ENCODE results near the gene NUAK2. TPM values are rescaled to one million over a fixed set of nuclear protein-coding genes. Genes with fewer than 3 reads are reported as not detected.

NUAK2 gene
- total and polyA plus RNA-seq, 2 of the 8 experiments (the other 6 are each of a cell fraction or from before 2014, with no cell fraction given) = 9.4 to 12.9 TPM

DNA sequence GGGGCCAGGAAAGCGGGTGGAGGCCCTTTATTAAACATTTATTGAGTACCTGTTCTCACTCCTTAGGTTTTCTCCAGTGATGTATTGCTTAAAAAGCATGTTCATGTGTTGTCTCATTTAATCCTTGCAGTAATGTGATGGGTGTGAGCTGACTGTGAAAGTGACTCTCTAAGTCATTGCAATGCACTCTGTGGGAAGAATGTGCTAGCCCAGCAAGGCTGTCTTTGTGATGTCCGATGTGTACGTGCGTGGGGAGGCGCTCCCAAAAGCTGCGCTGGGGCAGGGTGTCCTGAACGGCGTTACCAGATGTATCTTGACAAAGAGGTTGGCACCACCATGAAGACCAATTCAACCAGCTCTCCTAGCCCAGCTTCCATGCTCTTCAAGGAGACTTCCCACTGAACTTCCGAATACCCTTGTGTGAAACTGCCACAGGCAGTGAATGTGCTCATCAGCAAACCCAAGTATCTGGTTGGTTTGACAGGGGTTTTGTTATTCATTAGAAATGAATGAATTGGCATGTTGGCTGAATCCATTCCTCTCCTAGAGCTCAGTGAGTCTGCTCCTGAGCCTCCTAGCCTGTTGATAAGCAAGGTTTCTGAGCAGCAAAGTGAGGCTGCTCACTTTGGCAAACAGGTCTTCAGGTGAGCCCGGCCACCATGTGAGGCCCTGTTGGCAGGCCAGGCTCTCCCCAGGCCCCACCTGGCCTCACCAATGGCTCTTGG is 28.0 kb downstream of the NUAK2 start:
- H3K9ac ChIP-seq (replicated peaks in 1 of 4; ENCODE audit: extremely low read depth in 1 of 4, low read depth in 3 of 4, low read length in 3 of 4) = peak overlapping the region in 3 of 4 experiments; percentile 58 to 69 (median 61); a peak in 3 of 7 replicates
- H2BK5ac ChIP-seq (ENCODE audit: low read depth, low read length) = peak overlapping the region; percentile 99
- H3K18ac ChIP-seq (ENCODE audit: extremely low read depth, low read length) = peak overlapping the region; percentile 98
- H2BK15ac ChIP-seq (ENCODE audit: low read length) = peak overlapping the region; percentile 98
- no peaks in the 10 kb centered on the region for H3K79me1 ChIP-seq (ENCODE audit: low read depth, low read length)
- H3K27me3 ChIP-seq (replicated peaks in 1 of 4; ENCODE audit: control insufficient read depth in 3 of 4, extremely low read depth in 1 of 4, insufficient read depth in 3 of 4, low read length in 3 of 4) = no peaks in the 10 kb centered on the region; a peak in 1 of 7 replicates
- TF ChIP-seq POLR2A (IDR thresholded peaks at IDR 0.05; ENCODE audit: control extremely low read depth in 1 of 2, low read depth in 2 of 2, low read length in 2 of 2) (peak in 1 of 2 experiments; percentile 3; a peak in 2 of 3 replicates), NANOG (IDR thresholded peaks at IDR 0.05; ENCODE audit: insufficient read depth, low read depth, low read length, poor library complexity, severe bottlenecking) (no peak)
- TF ChIP-seq, protein P1, sequence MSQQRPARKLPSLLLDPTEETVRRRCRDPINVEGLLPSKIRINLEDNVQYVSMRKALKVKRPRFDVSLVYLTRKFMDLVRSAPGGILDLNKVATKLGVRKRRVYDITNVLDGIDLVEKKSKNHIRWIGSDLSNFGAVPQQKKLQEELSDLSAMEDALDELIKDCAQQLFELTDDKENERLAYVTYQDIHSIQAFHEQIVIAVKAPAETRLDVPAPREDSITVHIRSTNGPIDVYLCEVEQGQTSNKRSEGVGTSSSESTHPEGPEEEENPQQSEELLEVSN (IDR thresholded peaks at IDR 0.05) = 0 out of 2 replicates have a peak, but pooled peaks have one; percentile 5
- H2AFZ ChIP-seq (ENCODE audit: low read length) = no peak overlapping the region
- peak overlapping the region; percentile 72 for H3K4ac ChIP-seq (replicated peaks; ENCODE audit: insufficient read length, low read depth, low read length)
- peak overlapping the region; percentile 2 to 56; a peak in 1 of 4 replicates for H3K4me2 ChIP-seq (ENCODE audit: insufficient read depth in 1 of 2, low read depth in 2 of 2, low read length in 2 of 2)
- FAIRE-seq = no peak
- no peak overlapping the region for H3K4me3 ChIP-seq (ENCODE audit: extremely low read depth in 1 of 4, insufficient read depth in 2 of 4, low read depth in 3 of 4, low read length in 4 of 4)
- H3K14ac ChIP-seq (ENCODE audit: insufficient read length) = peak overlapping the region; percentile 90
- no peaks in the 10 kb centered on the region for H3K79me2 ChIP-seq (ENCODE audit: control insufficient read depth in 1 of 2, insufficient read depth in 2 of 2, low read length in 2 of 2)
- no peak for DNase-seq (ENCODE audit: low read depth in 1 of 2, low spot score in 2 of 2)
- H4K5ac ChIP-seq (ENCODE audit: insufficient read length, low read depth, low read length) = peak overlapping the region; percentile 61
- H2AK5ac ChIP-seq (ENCODE audit: low read depth, low read length) = peak overlapping the region; percentile 99
- CTCF ChIA-PET (ENCODE audit: partially characterized antibody) = interaction anchor here (1.2 to 67.1 kb wide), 5 partner anchors 24 to 61 kb away, joined by 3 to 2424 read pairs (median 4); partner anchors contain the start of gene NUAK2
- H3K23me2 ChIP-seq (ENCODE audit: low read depth, low read length) = no peaks in the 10 kb centered on the region; the same call in 1 of the 2 replicates
- peak overlapping the region; percentile 99 for H2BK120ac ChIP-seq (replicated peaks; ENCODE audit: low read depth, low read length)
- peak overlapping the region; percentile 77 for H2BK20ac ChIP-seq (ENCODE audit: low read length)
- peak overlapping the region; percentile 56 for H3K56ac ChIP-seq (replicated peaks; ENCODE audit: insufficient read length, low read depth, low read length)
- peaks cover 19 to 30% (median 25%) of the 10 kb centered on the region in 4 experiments for H3K4me1 ChIP-seq (replicated peaks in 1 of 4; ENCODE audit: control insufficient read depth in 3 of 4, insufficient read depth in 4 of 4, low read length in 3 of 4)
- POLR2A ChIA-PET (ENCODE audit: partially characterized antibody) = interaction anchor here (0.7 to 4.7 kb wide), 12 partner anchors 9 to 157 kb away, joined by 3 to 38 read pairs (median 6); partner anchors contain the start of gene NUAK2
- no peak overlapping the region for H3K23ac ChIP-seq (ENCODE audit: insufficient read length)
- H4K8ac ChIP-seq (ENCODE audit: extremely low read depth, insufficient read depth, low read length) = peak overlapping the region; percentile 87
- peak overlapping the region; percentile 97 for H3K27ac ChIP-seq (ENCODE audit: low read depth, low read length)
- H4K20me1 ChIP-seq (replicated peaks in 1 of 2; ENCODE audit: control insufficient read depth in 1 of 2, insufficient read depth in 2 of 2, low read length in 2 of 2) = no peaks in the 10 kb centered on the region
- H4K91ac ChIP-seq (replicated peaks; ENCODE audit: insufficient read length, low read length) = peak overlapping the region; percentile 94
- H2BK12ac ChIP-seq (ENCODE audit: low read depth, low read length) = peak overlapping the region; percentile 100
- no peaks in the 10 kb centered on the region for H3K36me3 ChIP-seq (ENCODE audit: control insufficient read depth in 2 of 4, insufficient read depth in 4 of 4, low read length in 3 of 4)
- WGBS, 2 experiments (ENCODE audit: extremely low coverage in 1 of 2, insufficient coverage in 1 of 2, insufficient read length in 1 of 2, insufficient replicate concordance in 2 of 2, low coverage in 1 of 2, low lambda C conversion rate in 2 of 2, missing lambda C conversion rate in 1 of 2) = 85% methylated on average over 10 of the region's 10 CpGs; no CpG with 5 or more reads in 1 of the 2 experiments
- H3K9me3 ChIP-seq (ENCODE audit: insufficient read depth in 2 of 2, low read depth in 1 of 2, low read length in 1 of 2) = no peaks in the 10 kb centered on the region
